Stimulated activated CD8-positive, alpha-beta memory T cell treated with anti-CD3 and anti-CD28 coated beads, Interleukin-15, amount 100 ng/mL, for 1 hour (primary cell): ENCODE data around the gene TTC3.

ENCODE experiments used
- DNase-seq: peaks from one replicate; pipeline ENCODE4 v3.0.0-alpha.2; 2020; ENCODE audit warnings: low read depth

TTC3 gene

GRCh38 chr21:37149411-37149810 lies 76.4 kb downstream of the TTC3 start:
- no peak for DNase-seq

DNA sequence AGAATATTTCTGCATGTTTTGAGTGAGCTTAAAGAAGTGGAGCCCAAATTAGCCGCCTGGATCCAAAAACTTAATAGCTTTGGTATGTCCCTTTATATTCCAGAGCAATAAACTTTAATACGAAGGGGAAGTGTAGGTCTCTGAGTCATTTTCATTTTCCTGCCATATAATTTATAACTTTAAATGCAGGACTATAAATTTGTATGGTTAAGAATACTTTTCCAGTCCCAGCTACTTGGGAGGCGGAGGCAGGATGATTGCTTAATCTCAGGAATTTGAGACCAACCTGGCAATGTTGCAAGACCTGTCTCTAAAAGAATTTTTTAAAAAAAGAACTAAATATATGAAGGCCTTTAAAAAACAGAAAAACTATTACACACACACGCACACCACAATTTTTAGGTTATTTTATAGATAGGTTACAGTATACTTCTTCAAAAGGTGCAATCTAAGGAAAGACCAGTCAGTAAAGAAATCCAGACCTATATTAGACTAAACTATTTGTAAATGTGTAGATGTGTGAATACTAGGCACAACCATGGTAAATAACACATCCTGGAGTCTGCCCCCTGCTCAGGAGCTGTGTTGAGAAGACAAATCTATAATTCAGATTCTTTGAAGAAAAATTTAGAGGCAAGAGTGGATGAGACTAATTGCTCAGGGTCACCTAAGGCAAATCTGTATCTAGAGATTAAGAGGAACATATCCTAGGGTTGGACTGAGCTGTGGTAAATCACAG lies 80.3 kb downstream of the TTC3 start:
- DNase-seq: no peak

DNA sequence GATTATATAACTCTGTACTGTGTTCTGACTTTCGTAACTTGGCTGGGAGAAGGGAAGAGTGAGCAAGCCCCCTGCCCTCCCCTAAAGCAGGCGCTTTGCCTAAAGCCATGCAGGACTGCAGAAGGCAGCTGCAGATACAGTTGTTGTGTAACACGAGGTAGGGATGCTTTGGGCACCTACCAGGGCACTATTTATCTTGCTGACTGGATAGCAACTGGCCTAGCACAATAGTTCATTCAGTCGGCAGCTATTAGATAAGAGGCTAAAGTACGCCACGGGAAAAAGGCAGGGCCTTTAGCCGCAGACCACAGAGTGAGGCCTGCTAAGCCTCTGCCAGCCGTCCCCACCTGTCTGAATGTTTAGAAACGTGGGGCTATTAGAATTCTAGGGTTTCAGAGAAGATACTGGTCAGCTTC lies 80.9 kb downstream of the TTC3 start:
- no peak for DNase-seq

- DNase-seq: no peak
Observed at GRCh38 chr21:37155186-37155585, 82.1 kb downstream of the TTC3 start.

GRCh38 chr21:37157938-37158337 lies 84.9 kb downstream of the TTC3 start:
- no peak for DNase-seq

- DNase-seq: no peak
Observed at GRCh38 chr21:37159053-37159776, 86.2 kb downstream of the TTC3 start.

- no peak for DNase-seq
Observed at GRCh38 chr21:37159949-37160348, 86.9 kb downstream of the TTC3 start.

GRCh38 chr21:37164742-37165141 lies 91.7 kb downstream of the TTC3 start:
- DNase-seq: no peak

DNA sequence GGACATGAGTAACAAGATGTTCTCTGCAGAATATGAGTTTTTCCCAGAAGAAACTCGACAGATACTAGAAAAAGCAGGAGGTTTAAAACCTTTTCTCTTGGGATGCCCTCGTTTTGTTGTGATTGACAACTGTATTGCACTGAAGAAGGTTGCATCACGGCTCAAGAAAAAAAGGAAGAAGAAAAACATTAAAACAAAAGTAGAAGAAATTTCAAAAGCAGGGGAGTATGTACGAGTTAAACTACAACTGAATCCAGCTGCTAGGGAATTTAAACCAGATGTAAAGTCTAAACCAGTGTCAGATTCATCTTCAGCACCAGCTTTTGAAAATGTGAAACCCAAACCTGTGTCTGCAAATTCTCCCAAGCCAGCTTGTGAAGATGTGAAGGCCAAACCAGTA lies 92.5 kb downstream of the TTC3 start:
- DNase-seq: no peak

DNA sequence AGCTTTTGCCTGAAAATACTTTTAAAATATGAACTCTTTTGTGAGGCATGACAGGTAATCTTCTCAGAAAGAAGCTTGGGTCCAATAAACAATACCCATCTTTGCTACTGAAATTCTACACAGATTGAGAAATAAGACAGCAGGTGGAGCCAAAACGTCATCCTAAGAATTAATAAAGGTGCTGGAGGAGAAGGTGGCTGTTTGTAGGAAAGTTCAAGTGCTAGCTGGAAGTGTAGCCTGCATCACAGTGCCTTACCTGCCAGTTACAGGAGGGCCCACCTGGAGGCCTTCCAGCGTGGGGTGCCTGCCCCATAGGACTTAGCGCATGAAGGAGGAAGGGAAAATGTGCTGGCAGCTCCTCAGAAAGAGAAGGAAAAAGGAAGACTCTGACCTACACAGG lies 93.7 kb downstream of the TTC3 start:
- DNase-seq: no peak

DNA sequence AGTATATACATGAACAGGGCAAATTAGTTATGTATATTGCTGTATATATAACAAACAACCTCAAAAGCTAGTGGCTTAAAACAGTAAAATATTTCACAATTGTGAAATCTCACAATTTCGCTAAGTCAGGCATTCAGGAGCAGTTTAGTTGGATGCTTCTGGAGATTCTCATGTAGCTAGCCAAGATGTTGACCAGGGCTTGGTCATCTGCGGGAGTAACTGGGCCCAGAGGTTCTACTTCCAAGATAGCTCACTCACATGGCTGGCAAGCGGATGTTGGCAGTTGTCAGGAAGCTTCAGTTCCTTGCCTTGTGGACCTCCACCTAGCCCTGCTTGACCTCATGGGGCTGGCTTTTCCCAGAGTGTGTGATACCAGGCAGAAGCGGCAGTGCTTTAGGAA lies 95.6 kb downstream of the TTC3 start:
- DNase-seq: no peak

DNA sequence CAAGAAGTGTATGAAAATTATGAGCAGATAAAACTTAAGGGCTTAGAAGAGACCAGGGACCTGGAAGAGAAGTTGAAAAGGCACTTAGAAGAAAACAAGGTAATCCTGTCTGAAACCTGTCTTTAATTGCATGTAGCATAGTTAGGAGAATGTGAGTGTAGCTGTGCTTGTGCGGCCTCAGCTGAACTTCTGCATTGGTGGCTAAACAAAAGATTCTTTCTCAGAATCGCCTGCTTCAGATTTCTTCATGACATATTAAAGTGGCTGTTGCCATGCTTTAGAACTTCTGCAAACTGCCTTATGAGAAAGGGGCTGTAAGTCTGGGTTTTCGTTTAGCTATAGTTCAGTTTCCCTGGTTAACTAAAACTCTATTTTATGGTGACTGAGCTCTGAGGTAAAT lies 99.6 kb downstream of the TTC3 start:
- no peak for DNase-seq

GRCh38 chr21:37176716-37177115 lies 103.7 kb downstream of the TTC3 start:
- DNase-seq: no peak

GRCh38 chr21:37181059-37181458 lies 108.0 kb downstream of the TTC3 start:
- no peak for DNase-seq

DNA sequence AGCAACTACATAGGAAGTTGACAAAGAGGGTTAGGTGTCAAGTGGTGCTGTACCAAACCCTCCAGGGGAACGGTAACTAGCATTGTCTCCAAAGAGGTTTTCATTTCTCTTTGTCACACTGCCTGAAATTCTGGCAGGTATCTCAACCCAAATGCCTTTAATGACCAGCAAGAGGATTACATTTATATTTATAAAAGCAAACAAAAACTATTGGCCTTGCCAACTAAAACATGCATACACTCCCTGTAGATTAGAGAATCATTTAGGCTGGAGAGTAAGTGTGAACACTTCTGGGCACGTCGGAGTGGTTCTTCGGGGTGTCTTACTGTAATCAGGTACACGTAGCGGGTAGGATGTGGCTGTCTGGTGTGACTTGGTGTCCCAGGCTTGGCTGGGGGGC lies 109.2 kb downstream of the TTC3 start:
- DNase-seq: no peak

GRCh38 chr21:37183749-37184148 lies 110.7 kb downstream of the TTC3 start:
- DNase-seq: no peak

GRCh38 chr21:37184784-37185593 lies 111.9 kb downstream of the TTC3 start:
- DNase-seq: no peak

GRCh38 chr21:37186983-37187382 lies 113.9 kb downstream of the TTC3 start:
- no peak for DNase-seq

DNA sequence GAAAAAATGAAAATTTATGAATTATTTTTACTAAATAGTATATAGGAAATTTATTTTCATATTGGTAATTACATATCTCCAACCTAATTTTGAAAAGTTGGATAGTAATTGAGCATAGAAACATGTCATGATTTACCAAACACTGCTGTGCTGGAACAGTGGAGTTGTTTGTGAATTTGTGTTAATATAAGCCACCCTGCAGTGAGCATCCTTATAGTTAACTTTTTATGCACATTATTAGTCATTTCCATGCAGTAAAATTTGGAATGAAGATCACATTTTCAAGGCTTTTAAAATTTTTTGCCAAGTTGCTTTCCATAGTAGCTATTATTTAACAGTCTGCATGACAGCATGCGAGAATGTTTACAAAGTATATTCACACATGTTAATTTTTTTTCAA lies 115.8 kb downstream of the TTC3 start:
- no peak for DNase-seq

- no peak for DNase-seq
Observed at GRCh38 chr21:37192019-37192418, 119.0 kb downstream of the TTC3 start.

- DNase-seq: no peak
Observed at GRCh38 chr21:37193006-37193405, 120.0 kb downstream of the TTC3 start.

DNA sequence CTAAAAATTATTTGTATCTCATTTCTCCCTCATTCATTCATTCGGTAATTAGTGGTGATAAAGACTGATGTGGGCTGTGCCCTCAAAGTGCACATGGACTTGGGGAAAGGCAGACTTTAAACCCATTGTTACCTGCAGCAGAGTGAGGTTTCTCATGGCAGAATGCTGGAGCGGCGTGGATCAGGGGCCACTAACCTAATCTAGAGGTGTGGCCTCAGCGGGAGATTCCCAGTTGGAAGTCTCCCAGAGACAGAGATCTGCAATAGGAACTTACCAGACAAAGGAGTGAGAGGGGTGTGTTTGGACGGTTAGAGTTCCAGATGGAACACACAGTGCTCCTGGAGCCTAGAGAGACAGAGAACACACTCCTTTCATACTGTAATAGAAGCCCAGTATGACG lies 120.6 kb downstream of the TTC3 start:
- DNase-seq: no peak

GRCh38 chr21:37195059-37195458 lies 122.0 kb downstream of the TTC3 start:
- no peak for DNase-seq
